Testis (tissue), 2 donors: Measurements from ENCODE around the gene DLG2.

Experiments
- POLR2A ChIP-seq: fragments of 450-650 bp; IDR thresholded peaks from one replicate; pipeline ENCODE4 v1.6.1; 2017; ENCODE audit warnings: antibody characterized with exemption, mild to moderate bottlenecking, moderate library complexity
- TF ChIP-seq, protein P1 (sequence below), 3 experiments: fragments of 450-650 bp in 2 of 3; fragments of 200-600 bp in 1 of 3; sonication (generic) in 1 of 3; IDR thresholded peaks; one replicate each; pipeline ENCODE4 v1.5.1; 2016 to 2019; ENCODE audit warnings: antibody characterized with exemption in 3 of 3, mild to moderate bottlenecking in 2 of 3, moderate library complexity in 1 of 3

DNA sequence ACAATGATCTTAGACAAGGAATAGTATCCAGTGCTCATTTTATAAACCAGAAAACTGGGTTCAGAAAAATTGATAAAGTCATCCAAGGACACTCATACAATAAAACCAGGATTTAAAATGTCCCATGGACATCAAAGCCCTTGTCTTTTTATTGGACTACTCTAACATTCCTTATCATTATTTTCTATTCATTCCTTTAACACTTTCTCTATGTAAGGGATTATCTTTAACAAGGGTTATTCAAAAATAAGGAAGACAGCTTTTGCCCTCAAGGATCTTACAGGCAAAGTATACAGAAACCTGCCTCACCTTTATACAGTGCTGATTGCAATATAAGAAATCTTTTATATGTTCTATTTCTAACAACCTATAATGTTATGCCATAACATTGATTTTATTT, 790.8 kb downstream of the DLG2 start:
- TF ChIP-seq, protein P1, sequence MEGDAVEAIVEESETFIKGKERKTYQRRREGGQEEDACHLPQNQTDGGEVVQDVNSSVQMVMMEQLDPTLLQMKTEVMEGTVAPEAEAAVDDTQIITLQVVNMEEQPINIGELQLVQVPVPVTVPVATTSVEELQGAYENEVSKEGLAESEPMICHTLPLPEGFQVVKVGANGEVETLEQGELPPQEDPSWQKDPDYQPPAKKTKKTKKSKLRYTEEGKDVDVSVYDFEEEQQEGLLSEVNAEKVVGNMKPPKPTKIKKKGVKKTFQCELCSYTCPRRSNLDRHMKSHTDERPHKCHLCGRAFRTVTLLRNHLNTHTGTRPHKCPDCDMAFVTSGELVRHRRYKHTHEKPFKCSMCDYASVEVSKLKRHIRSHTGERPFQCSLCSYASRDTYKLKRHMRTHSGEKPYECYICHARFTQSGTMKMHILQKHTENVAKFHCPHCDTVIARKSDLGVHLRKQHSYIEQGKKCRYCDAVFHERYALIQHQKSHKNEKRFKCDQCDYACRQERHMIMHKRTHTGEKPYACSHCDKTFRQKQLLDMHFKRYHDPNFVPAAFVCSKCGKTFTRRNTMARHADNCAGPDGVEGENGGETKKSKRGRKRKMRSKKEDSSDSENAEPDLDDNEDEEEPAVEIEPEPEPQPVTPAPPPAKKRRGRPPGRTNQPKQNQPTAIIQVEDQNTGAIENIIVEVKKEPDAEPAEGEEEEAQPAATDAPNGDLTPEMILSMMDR (IDR thresholded peaks at IDR 0.05): no peak
- no peak for TF ChIP-seq POLR2A
